Stimulated activated CD8-positive, alpha-beta memory T cell treated with anti-CD3 and anti-CD28 coated beads, Interleukin-12 subunit alpha, Interleukin-12 subunit beta, amount 100 ng/mL, for 4 hours (primary cell): ENCODE data around the gene SLC38A10.

Source experiments
- DNase-seq: peaks from one replicate; pipeline ENCODE4 v3.0.0-alpha.2; 2020; ENCODE audit warnings: low read depth

Gene SLC38A10

GRCh38 chr17:81298991-81299738 is 4.1 kb upstream of the SLC38A10 start:
- DNase-seq, result no peak

GRCh38 chr17:81298325-81298990 is 3.4 kb upstream of the SLC38A10 start:
- DNase-seq, result no peak

- DNase-seq, result no peak
Measured at GRCh38 chr17:81295676-81296381, 722 bp upstream of the SLC38A10 start.

- DNase-seq, result no peak
Measured at GRCh38 chr17:81294512-81295030, 536 bp downstream of the SLC38A10 start.

GRCh38 chr17:81292450-81292849 is 2.7 kb downstream of the SLC38A10 start:
- no peak for DNase-seq

- DNase-seq, result peak; percentile 60
Measured at GRCh38 chr17:81291662-81292061, 3.4 kb downstream of the SLC38A10 start.

- no peak for DNase-seq
Measured at GRCh38 chr17:81290230-81290629, 4.9 kb downstream of the SLC38A10 start.

- no peak for DNase-seq
Measured at GRCh38 chr17:81289627-81290026, 5.5 kb downstream of the SLC38A10 start.

GRCh38 chr17:81288715-81289114 is 6.4 kb downstream of the SLC38A10 start:
- no peak for DNase-seq

GRCh38 chr17:81287741-81288430 is 7.2 kb downstream of the SLC38A10 start:
- no peak for DNase-seq

GRCh38 chr17:81287152-81287551 is 8.0 kb downstream of the SLC38A10 start:
- no peak for DNase-seq

GRCh38 chr17:81286491-81287145 is 8.5 kb downstream of the SLC38A10 start:
- DNase-seq, result no peak

GRCh38 chr17:81285894-81286293 is 9.2 kb downstream of the SLC38A10 start:
- DNase-seq, result no peak

GRCh38 chr17:81285179-81285878 is 9.8 kb downstream of the SLC38A10 start:
- DNase-seq, result peak; percentile 36

GRCh38 chr17:81282876-81283275 is 12.2 kb downstream of the SLC38A10 start:
- no peak for DNase-seq

GRCh38 chr17:81282141-81282540 is 13.0 kb downstream of the SLC38A10 start:
- DNase-seq, result no peak

- no peak for DNase-seq
Measured at GRCh38 chr17:81280571-81280970, 14.5 kb downstream of the SLC38A10 start.

GRCh38 chr17:81279278-81280275 is 15.5 kb downstream of the SLC38A10 start:
- no peak for DNase-seq

GRCh38 chr17:81278831-81279230 is 16.3 kb downstream of the SLC38A10 start:
- DNase-seq, result no peak
